GM12874 (cell line): ENCODE results near the gene ADAR.

Experiments
- TF ChIP-seq, protein P1 (sequence below): IDR thresholded peaks from 2 replicates; pipeline ENCODE4 v1.5.1; 2011; ENCODE audit warnings: low read depth, mild to moderate bottlenecking, control low read depth, low read length, moderate library complexity; ENCODE audit not compliant: insufficient read depth

The ADAR gene

GRCh38 chr1:154559466-154560044, 48.4 kb downstream of the ADAR start:
- TF ChIP-seq, protein P1, sequence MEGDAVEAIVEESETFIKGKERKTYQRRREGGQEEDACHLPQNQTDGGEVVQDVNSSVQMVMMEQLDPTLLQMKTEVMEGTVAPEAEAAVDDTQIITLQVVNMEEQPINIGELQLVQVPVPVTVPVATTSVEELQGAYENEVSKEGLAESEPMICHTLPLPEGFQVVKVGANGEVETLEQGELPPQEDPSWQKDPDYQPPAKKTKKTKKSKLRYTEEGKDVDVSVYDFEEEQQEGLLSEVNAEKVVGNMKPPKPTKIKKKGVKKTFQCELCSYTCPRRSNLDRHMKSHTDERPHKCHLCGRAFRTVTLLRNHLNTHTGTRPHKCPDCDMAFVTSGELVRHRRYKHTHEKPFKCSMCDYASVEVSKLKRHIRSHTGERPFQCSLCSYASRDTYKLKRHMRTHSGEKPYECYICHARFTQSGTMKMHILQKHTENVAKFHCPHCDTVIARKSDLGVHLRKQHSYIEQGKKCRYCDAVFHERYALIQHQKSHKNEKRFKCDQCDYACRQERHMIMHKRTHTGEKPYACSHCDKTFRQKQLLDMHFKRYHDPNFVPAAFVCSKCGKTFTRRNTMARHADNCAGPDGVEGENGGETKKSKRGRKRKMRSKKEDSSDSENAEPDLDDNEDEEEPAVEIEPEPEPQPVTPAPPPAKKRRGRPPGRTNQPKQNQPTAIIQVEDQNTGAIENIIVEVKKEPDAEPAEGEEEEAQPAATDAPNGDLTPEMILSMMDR = peak; percentile 92

DNA sequence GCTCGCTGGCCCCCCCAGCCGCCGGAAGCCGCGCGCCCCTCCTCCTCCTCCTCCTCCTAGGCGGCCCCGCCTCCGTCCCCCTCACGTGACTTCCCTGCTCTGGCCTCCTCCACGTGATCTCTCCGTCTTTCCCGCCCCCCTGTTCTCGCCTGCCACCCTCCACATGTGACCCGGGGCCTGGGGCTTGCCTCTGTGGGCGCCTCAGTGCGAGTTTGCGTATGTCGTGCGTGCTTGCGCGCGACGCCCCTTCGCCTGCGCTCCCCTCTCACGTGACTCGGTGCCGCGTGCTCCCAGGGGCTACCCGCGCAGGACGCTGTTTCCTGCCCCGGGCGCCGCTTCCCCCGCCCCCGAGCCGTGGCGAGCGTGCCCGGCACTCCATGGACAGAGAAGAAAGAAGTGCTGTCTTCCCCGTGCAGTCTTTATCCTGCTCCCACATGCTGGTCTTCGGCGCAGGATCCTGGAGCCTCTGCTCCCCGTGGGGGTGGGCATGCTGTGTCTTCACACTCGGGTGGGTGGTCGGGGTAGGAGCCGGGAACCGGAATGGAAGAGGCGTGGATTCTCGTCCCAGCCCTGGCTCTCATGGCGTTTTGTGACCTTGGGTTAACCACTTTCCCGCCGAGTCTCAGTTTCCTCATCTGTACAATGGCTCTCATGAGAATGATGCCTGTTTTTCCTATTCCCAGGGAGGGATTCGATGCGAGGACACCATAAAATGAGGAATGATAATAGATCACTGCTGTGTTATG, 49.1 kb downstream of the ADAR start:
- TF ChIP-seq, protein P1 = no peak

GRCh38 chr1:154557939-154558719, 49.9 kb downstream of the ADAR start, which contains the start of gene UBE2Q1:
UBE2Q1 (minus strand) TSS chr1:154558662; CDS start chr1:154558553, 109 bp downstream.
- TF ChIP-seq, protein P1 = no peak

DNA sequence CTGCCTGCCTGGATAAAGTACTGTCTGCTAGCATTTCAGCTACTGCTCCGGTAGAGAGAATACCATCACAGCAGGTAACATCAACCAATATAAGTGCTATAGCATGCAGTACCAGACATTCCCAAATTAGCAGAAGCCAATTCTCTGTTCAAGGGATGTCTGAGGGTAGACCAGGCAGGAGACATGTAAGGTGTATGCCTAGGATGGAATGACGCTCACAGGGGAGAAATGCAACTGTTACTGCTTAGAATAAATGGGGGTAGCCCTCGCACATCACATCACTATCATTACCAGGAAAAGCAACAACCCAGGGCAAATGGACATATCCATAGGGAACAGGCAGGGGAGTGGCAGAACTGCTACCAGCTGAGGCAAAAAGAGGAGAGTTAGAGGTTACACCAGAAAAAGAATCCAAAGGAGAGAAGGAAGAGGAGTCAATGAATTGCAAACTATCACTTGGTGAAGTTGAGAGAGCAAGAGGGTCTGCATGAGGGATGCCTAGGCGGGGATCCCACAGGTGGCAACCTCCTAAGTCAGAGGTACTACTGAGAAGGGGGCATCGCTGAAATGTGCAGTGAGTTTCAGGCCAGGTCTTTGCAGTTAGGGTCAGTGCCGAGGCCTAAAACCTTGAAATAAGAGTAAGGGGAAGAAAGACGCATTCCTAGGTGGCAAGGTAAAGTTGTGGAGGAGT, 50.6 kb downstream of the ADAR start:
- TF ChIP-seq, protein P1 = no peak

DNA sequence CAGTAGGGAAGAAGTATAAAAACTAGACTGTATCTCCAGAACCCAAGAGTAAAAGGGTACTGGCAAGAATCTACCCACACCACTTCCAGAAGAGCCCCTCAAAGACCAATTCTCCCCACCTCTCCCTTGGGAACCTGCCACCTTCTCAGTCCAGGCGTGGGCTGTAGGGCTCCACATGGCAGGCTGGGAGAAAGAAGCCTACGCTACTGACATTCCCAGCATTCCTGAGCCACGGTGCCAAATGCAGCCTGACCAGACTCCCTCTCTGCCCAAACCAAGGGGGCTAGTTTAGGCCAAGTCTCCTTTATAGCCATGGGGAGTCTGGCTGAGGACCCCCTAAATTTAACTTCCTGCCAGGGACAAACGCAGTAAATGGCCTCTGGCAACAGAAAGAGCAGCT, 51.6 kb downstream of the ADAR start:
- TF ChIP-seq, protein P1 = no peak

- TF ChIP-seq, protein P1 = no peak
Observed at GRCh38 chr1:154553056-154554030, 54.6 kb downstream of the ADAR start.
